Measurements from ENCODE around the gene CSK. TPM values are rescaled to one million over a fixed set of nuclear protein-coding genes. Genes with fewer than 3 reads are reported as not detected.

The CSK gene
- total RNA-seq, 4 donors from 2014 or later: 4.9 to 41.6 (median 26.4) TPM

DNA sequence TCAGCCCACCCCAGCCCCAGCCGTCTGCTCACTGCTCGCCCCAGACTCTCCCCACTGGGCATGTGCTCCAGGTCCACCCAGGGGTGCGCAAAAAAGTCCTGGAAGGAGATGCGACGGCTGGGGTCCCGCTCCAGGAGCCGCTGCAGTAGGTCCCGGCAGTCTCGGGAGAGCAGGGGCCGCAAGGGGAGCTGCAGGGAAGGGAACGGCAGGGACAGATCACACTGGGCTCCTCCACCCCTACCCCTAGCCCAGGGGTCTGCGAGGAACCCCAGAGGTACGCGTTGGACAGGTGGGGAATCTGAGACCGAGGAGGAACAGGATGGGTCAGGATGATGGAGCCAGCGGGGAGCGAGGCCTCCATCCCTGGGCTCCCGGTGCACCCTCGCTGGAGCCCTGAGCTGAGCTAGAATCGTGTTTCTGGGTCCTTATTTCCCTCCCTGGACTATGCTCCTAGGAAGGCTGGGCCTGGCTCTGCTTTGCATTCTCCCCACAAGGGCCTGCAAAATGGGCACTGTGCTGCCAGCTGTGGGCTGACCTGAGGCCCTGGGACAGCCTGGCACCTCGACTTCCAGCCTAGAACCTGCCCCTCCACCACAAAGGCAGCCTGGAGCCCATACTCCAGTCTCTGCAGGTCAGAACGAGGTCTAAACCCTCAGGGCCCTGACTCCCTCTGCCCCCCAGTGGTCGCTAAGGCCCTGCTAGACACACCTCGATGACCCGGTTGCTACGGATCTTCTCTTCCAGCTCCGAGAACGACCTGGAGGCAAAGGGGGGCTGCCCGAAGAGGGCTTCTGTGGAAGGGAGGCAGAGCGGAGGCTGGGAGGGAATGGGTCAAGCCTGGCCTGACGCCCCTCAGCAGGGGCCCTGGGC is 57.9 kb downstream of the CSK start:
- Histone ChIP-seq H3K4me3 (no peak overlapping the region), H3K27me3 (no peaks in the 10 kb centered on the region), H3K4me1 (peaks cover 0 to 17% of the 10 kb centered on the region in 2 donors), H3K36me3 (no peaks in the 10 kb centered on the region), H3K9me3 (no peaks in the 10 kb centered on the region), H3K27ac (no peak overlapping the region)
- TF ChIP-seq POLR2A (IDR thresholded peaks at IDR 0.05): no peak
- DNase-seq: no peak
- intact Hi-C loops (cut with DNase I; ENCODE audit: low total_unique reads): no loop called here

DNA sequence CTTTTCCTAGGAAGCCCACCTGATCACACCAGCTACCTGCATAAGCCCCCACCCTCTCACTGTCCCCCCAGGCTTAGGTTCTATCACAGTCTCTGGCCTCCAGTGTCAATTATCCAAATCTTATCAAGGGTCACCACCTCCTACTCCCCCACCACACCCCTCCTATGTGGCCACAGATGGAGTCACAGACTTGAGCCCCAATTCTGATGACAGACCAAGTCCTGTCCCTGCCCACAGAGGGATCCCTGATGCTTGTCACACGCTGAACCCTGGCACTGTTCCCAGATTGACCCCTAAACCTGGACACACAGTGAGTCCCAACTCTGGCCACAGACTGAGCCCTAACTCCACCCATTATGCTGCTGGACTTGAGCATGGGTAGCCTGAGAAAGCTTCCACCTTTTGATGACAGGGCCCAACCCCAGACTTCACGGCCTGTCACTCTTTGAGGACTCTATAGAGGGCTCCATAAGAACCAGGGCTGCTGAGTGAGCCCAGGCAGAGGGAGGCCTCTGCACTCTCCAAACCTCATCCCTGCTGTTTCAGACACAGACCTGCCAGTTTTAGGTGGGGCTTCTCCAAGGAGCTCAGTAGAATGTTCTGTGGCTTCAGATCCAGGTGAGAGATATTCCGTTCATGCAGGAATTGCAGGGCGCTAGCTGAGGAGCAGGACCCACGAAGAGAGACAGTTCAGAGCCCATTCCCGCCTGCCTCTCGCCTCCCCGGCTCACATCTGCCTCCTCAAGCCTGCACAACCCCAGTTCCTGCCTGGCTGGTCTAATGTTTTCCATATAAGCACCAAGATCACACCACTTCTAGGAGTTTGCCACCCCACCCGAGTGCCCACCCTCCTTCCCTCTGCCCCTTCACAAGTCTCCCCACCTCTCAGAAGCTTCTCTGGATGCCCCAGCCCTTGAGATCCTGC is 59.2 kb downstream of the CSK start:
- no peak for TF ChIP-seq POLR2A (IDR thresholded peaks at IDR 0.05)
- TF ChIP-seq, protein P1, sequence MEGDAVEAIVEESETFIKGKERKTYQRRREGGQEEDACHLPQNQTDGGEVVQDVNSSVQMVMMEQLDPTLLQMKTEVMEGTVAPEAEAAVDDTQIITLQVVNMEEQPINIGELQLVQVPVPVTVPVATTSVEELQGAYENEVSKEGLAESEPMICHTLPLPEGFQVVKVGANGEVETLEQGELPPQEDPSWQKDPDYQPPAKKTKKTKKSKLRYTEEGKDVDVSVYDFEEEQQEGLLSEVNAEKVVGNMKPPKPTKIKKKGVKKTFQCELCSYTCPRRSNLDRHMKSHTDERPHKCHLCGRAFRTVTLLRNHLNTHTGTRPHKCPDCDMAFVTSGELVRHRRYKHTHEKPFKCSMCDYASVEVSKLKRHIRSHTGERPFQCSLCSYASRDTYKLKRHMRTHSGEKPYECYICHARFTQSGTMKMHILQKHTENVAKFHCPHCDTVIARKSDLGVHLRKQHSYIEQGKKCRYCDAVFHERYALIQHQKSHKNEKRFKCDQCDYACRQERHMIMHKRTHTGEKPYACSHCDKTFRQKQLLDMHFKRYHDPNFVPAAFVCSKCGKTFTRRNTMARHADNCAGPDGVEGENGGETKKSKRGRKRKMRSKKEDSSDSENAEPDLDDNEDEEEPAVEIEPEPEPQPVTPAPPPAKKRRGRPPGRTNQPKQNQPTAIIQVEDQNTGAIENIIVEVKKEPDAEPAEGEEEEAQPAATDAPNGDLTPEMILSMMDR (IDR thresholded peaks at IDR 0.05): no peak
- H3K4me3 ChIP-seq: no peak overlapping the region
- no peaks in the 10 kb centered on the region for H3K9me3 ChIP-seq
- no peak for DNase-seq
- no peak overlapping the region for H3K27ac ChIP-seq
- no peaks in the 10 kb centered on the region for H3K27me3 ChIP-seq
- peaks cover 0 to 17% of the 10 kb centered on the region in 2 donors for H3K4me1 ChIP-seq
- H3K36me3 ChIP-seq: no peaks in the 10 kb centered on the region
- intact Hi-C loops (cut with DNase I; ENCODE audit: low total_unique reads): no loop called here

DNA sequence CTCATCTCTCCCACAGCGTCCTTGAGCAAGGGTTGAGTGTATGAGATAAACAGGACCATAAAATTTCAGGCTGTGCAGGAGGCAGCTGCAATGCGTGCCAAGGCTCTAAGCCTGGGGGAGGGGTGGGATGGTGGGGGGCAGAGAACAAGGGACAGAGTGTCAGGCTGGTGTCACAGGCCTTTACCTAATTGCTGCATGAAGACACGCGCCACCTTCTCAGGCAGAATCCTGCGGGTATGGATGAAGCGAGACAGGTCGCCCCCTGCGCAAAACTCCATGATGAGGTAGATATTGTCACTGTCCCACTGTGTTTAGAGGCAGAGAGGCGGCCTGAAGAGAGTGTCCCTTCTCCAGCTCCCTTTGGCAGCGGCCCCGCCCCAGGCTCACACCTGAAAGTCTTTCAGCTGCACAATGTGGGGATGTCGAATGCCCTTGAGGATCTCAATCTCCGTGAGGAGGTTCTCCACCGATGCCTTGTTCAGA is 60.1 kb downstream of the CSK start:
- TF ChIP-seq, protein P1 (IDR thresholded peaks at IDR 0.05): no peak
- no peak for TF ChIP-seq POLR2A (IDR thresholded peaks at IDR 0.05)
- intact Hi-C loops (cut with DNase I; ENCODE audit: low total_unique reads): no loop called here
- H3K4me1 ChIP-seq: peaks cover 0 to 17% of the 10 kb centered on the region in 2 donors
- peak overlapping the region; percentile 77 to 84 for H3K4me3 ChIP-seq
- peak overlapping the region; percentile 91 to 92 for H3K27ac ChIP-seq
- H3K27me3 ChIP-seq: no peaks in the 10 kb centered on the region
- H3K9me3 ChIP-seq: no peaks in the 10 kb centered on the region
- no peaks in the 10 kb centered on the region for H3K36me3 ChIP-seq
- no peak for DNase-seq

DNA sequence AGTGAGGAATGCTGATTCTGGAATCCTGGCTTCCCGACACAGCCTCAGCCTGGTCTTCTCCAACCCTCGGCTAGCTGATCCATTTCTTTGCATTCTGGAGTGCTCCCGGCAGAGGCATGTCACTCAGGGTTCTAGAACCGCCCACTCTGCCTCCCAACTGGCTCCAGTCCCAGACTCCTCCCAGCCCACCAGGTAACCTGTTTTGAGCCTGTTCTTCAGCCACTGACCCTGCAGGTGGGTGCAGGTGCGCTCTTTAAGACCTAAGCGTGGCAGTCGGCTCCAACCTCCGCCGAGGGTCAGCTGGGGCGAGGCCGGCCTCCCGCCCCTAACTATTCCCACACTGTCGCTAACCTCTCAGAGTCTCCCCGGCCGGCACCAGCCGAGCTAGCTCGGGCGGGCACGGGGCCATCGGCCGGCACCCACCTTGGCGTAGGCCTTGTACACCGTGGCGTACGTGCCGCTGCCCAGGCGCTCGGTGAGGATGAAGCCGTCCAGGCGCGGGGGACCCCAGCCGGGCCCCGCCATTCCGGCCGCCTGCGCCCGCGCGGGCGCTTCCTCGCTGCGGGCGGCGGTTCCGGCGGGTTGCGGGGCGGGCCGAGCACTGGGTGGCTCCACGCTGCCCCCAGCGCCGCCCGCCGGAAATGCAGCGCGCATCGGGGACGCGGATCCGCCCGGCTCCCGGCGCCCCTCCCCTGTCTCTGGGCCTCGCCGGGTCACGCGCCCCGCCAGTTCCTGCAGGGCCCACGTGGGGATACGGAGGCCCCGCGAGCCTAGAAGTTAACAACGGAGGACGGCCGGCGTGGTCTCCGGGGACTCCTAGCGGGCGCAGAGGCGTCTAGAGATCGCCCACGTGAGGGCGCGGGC is 60.9 kb downstream of the CSK start, which contains the start of gene ULK3:
TSS of gene ULK3 (minus strand) at position 576 of the 864 bp plus-strand sequence. CDS start at position 525, 51 bp downstream.
- H3K27ac ChIP-seq: peak within 1 kb of the TSS; percentile 91 to 92
- intact Hi-C loops (cut with DNase I; ENCODE audit: low total_unique reads): no loop called here
- no peaks in the 10 kb centered on the region for H3K9me3 ChIP-seq
- peak within 1 kb of the TSS; percentile 77 to 84 for H3K4me3 ChIP-seq
- peak; percentile 87 to 93 for DNase-seq
- H3K27me3 ChIP-seq: no peaks in the 10 kb centered on the region
- H3K36me3 ChIP-seq: no peaks in the 10 kb centered on the region
- peaks cover 0 to 17% of the 10 kb centered on the region in 2 donors for H3K4me1 ChIP-seq
- TF ChIP-seq, protein P1 (IDR thresholded peaks at IDR 0.05): peak; percentile 51 to 95 (median 87)
- peak in 1 of 2 donors; percentile 72 for TF ChIP-seq POLR2A (IDR thresholded peaks at IDR 0.05)

DNA sequence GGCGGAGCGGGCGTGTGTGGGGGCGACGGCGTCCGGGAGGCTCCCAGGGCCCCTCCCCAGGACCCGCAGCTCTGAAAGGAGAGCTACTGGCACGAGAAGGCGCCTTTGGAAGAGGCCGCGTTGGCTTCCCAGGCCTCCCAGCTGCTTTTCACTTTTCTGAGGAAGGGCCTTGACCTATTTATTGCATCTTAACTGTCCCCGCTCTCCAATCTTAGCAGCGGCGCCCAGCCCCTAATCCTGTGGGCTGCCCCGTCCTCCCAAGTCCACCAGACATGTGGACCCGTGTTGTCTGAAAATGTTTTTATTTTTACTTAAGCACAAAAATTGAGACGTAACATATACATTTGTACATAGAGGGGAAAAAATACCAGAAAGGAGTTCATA is 61.6 kb downstream of the CSK start:
- Histone ChIP-seq H3K9me3 (no peaks in the 10 kb centered on the region), H3K36me3 (no peaks in the 10 kb centered on the region), H3K27me3 (no peaks in the 10 kb centered on the region), H3K27ac (peak overlapping the region; percentile 91 to 92), H3K4me3 (peak overlapping the region; percentile 77 to 84), H3K4me1 (peaks cover 0 to 17% of the 10 kb centered on the region in 2 donors)
- intact Hi-C loops (cut with DNase I; ENCODE audit: low total_unique reads): no loop called here
- TF ChIP-seq, protein P1 (IDR thresholded peaks at IDR 0.05): no peak
- no peak for TF ChIP-seq POLR2A (IDR thresholded peaks at IDR 0.05)
- no peak for DNase-seq
